OCI-LY3 (cell line): ENCODE data around the gene GKN1.

ENCODE experiments used
- H2AFZ ChIP-seq: fragments of 200-600, 300-600 bp; shearing (Covaris generic); 2 replicates; pipeline ENCODE4 v1.6.0; 2014; ENCODE audit warnings: antibody characterized with exemption, low read depth, low read length
- H3K27ac ChIP-seq: fragments of 200-600, 300-600 bp; sonication (generic); 2 replicates; pipeline ENCODE4 v1.5.1; 2014; ENCODE audit warnings: mild to moderate bottlenecking, low read length, moderate library complexity, mixed read lengths
- H3K27me3 ChIP-seq: fragments of 200-600, 300-600 bp; sonication (generic); 2 replicates; pipeline ENCODE4 v1.6.1; 2014; ENCODE audit warnings: low read depth, low read length, mixed read lengths
- H3K36me3 ChIP-seq: fragments of 200-600, 300-600 bp; sonication (generic); replicated peaks from 2 replicates; pipeline ENCODE3; 2014; ENCODE audit warnings: low read depth, low read length, mixed read lengths
- H3K4me1 ChIP-seq: fragments of 300-600, 200-600 bp; sonication (generic); 2 replicates; pipeline ENCODE4 v1.6.1; 2014; ENCODE audit warnings: low read length, mixed read lengths
- H3K4me2 ChIP-seq: fragments of 200-600, 300-600 bp; sonication (generic); 2 replicates; pipeline ENCODE4 v1.6.1; 2014; ENCODE audit warnings: low read length, mixed read lengths
- H3K4me3 ChIP-seq: fragments of 300-600, 200-600 bp; sonication (generic); 2 replicates; pipeline ENCODE4 v1.5.1; 2014; ENCODE audit warnings: antibody characterized with exemption, mild to moderate bottlenecking, low read length, moderate library complexity
- H3K79me2 ChIP-seq: fragments of 300-600, 200-600 bp; shearing (Covaris generic); 2 replicates; pipeline ENCODE4 v1.6.1; 2014; ENCODE audit warnings: mild to moderate bottlenecking, low read length, mixed read lengths
- H3K9ac ChIP-seq: fragments of 300-600, 200-600 bp; shearing (Covaris generic); 2 replicates; pipeline ENCODE4 v1.6.0; 2014; ENCODE audit warnings: mild to moderate bottlenecking, low read length, moderate library complexity
- H3K9me3 ChIP-seq: fragments of 200-600, 300-600 bp; shearing (Covaris generic); 2 replicates; pipeline ENCODE4 v1.6.1; 2014; ENCODE audit warnings: low read length, mixed read lengths; ENCODE audit not compliant: insufficient read depth
- H4K20me1 ChIP-seq: fragments of 200-600, 300-600 bp; sonication (generic); 2 replicates; pipeline ENCODE4 v1.6.1; 2016; ENCODE audit warnings: low read length, mixed read lengths; ENCODE audit not compliant: insufficient read depth
- CTCF ChIP-seq: fragments of 200-600, 300-600 bp; sonication (generic); IDR thresholded peaks from 2 replicates; pipeline ENCODE4 v1.5.1; 2014; ENCODE audit warnings: antibody characterized with exemption, low read length, low read depth
- EZH2phosphoT487 ChIP-seq: fragments of 200-600 bp; shearing (Covaris generic); IDR thresholded peaks from 2 replicates; pipeline ENCODE4 v1.6.1; 2018; ENCODE audit warnings: antibody characterized with exemption, mixed run types, low read depth

GKN1 gene

GRCh38 chr2:68936427-68936826 is 38.0 kb upstream of the GKN1 start:
- H3K4me3 ChIP-seq = no peak overlapping the region
- no peaks in the 10 kb centered on the region for H4K20me1 ChIP-seq
- no peak overlapping the region for H3K9ac ChIP-seq
- H3K36me3 ChIP-seq = no peaks in the 10 kb centered on the region
- 0 out of 2 replicates have a peak, but pooled peaks cover 5% of the 10 kb centered on the region for H3K27me3 ChIP-seq
- H3K4me1 ChIP-seq = peaks cover 10% of the 10 kb centered on the region
- H3K9me3 ChIP-seq = no peaks in the 10 kb centered on the region; the same call in 1 of the 2 replicates
- TF ChIP-seq EZH2phosphoT487 (no peak), CTCF (no peak)
- no peaks in the 10 kb centered on the region for H3K79me2 ChIP-seq
- H2AFZ ChIP-seq = no peak overlapping the region
- no peak overlapping the region for H3K4me2 ChIP-seq
- H3K27ac ChIP-seq = no peak overlapping the region

DNA sequence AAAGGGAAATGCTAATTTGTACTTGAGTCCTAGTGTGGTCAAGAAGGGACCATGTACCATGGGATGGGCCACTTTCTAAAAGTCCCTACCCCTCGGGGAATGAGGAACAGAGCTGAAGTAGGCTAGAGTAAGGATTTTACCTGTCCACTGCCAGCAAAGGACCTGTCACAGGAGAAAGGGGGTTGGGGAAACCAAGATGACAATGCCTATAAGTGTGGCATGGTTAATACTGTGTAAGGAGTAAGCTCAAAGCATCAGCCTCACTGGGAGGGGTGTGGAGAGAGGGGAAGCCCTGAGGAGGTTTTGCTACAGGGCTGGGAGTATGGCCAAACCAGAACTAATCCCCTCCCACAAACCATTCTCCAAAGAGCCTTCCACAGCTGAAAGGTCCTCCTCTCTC is 37.5 kb upstream of the GKN1 start:
- no peak for TF ChIP-seq CTCF
- TF ChIP-seq EZH2phosphoT487 = no peak
- no peak overlapping the region for H3K4me3 ChIP-seq
- no peak overlapping the region for H2AFZ ChIP-seq
- H3K27ac ChIP-seq = no peak overlapping the region
- H3K79me2 ChIP-seq = no peaks in the 10 kb centered on the region
- no peaks in the 10 kb centered on the region; the same call in 1 of the 2 replicates for H3K9me3 ChIP-seq
- H3K27me3 ChIP-seq = 0 out of 2 replicates have a peak, but pooled peaks cover 5% of the 10 kb centered on the region
- H3K36me3 ChIP-seq = no peaks in the 10 kb centered on the region
- no peaks in the 10 kb centered on the region for H4K20me1 ChIP-seq
- H3K4me1 ChIP-seq = peaks cover 10% of the 10 kb centered on the region
- no peak overlapping the region for H3K9ac ChIP-seq
- no peak overlapping the region for H3K4me2 ChIP-seq

DNA sequence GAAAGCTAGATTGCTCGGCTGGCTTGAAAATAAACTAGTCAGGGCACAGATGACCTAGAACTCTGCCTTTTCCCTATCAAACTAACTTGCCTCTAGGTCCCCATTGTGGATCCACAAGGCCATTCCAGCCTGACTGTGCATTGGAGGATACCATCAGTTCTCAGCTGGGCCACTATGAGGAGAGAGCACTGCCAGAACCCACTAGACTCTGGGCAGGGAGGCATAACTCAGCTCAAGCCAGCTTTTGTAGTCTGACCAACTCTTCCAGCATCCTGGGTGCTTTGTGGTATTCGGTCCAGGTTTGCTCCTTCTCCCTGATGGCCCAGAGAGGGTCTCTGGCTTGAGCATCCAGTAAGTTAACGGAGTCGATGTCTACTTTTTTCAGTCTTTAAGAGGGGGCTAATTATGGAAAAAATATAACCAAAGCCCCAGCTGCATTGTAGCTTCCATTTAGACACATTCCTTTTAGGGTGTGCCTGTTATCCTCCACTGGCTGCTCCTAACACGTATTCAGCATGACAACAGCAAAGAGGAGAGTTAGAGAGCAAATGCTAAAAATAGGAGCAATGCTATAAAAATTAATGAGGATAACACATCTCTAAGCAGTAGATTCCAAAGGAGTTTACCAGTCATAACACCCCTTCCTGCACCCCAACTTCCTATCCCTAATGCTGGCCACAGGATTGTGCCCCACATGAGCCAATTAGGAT is 36.9 kb upstream of the GKN1 start:
- no peak overlapping the region for H3K4me3 ChIP-seq
- no peak overlapping the region for H3K4me2 ChIP-seq
- no peak overlapping the region for H3K9ac ChIP-seq
- no peaks in the 10 kb centered on the region for H3K79me2 ChIP-seq
- no peaks in the 10 kb centered on the region; the same call in 1 of the 2 replicates for H3K9me3 ChIP-seq
- 0 out of 2 replicates have a peak, but pooled peaks cover 11% of the 10 kb centered on the region for H3K27me3 ChIP-seq
- H3K27ac ChIP-seq = no peak overlapping the region
- TF ChIP-seq EZH2phosphoT487 (no peak), CTCF (no peak)
- H3K4me1 ChIP-seq = peaks cover 10% of the 10 kb centered on the region
- no peak overlapping the region for H2AFZ ChIP-seq
- no peaks in the 10 kb centered on the region for H4K20me1 ChIP-seq
- H3K36me3 ChIP-seq = no peaks in the 10 kb centered on the region

DNA sequence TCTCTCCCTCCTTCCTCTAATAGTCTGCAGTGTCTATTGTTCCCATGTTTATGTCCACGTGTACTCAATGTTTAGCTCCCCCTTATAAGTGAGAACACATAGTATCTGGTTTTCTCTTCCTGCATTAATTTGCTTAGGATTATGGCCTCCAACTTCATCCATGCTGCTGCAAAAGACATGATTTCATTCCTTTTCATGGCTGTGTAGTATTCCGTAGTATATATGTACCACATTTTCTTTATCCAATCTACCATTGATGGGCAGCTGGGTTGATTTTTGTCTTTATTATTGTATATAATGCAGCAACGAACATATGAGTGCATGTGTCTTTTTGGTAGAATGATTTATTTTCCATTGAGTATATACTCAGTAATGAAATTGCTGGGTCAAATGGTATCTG is 35.5 kb upstream of the GKN1 start:
- no peak overlapping the region for H3K4me3 ChIP-seq
- H4K20me1 ChIP-seq = no peaks in the 10 kb centered on the region
- no peak overlapping the region for H2AFZ ChIP-seq
- H3K4me1 ChIP-seq = peaks cover 17% of the 10 kb centered on the region
- no peak overlapping the region for H3K9ac ChIP-seq
- 0 out of 2 replicates have a peak, but pooled peaks cover 13% of the 10 kb centered on the region for H3K27me3 ChIP-seq
- no peaks in the 10 kb centered on the region; the same call in 1 of the 2 replicates for H3K9me3 ChIP-seq
- H3K27ac ChIP-seq = no peak overlapping the region
- no peak for TF ChIP-seq CTCF
- no peaks in the 10 kb centered on the region for H3K79me2 ChIP-seq
- H3K36me3 ChIP-seq = no peaks in the 10 kb centered on the region
- H3K4me2 ChIP-seq = no peak overlapping the region
